HG02840 (cell line): Measurements from ENCODE around the gene GPR149.

ENCODE experiments used
- ATAC-seq: cut with Tn5 transposase; IDR thresholded peaks from one replicate; pipeline ENCODE4 v1.9.1; 2021; ENCODE audit warnings: mild to moderate bottlenecking, moderate library complexity, moderate number of reproducible peaks; ENCODE audit not compliant: unreplicated experiment, low FRiP score

The GPR149 gene

DNA sequence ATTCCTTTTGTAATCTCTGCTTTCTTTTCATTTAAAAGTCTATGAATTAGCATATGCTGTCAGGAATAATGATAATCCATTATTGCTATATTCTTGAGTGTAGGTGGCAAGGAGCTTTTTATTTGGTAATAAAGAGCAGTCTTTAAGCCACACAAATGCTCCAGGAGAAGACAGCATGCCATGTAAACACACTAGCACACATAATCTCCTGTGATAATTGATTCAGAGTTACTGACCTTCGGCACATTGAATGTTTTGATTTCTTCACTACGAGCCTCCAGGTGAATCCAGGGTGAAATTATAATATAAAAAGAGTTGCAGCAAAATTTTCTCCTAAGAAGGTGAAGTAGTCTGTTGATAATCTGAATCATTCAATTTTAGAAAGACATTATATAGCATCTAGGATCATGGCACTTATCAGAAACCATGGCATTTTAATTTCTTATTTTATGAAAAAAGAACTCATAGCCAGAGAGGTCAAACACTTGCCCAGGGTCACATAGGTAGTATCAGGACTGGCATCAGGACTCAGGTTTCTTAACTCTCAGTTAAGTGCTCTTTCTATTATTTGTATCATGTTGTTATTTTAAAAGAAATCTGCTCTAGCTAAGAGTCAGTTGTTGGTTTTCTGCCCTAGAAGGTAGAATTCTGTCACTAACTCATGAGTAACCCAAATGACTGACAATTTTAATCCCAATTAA, 84.4 kb downstream of the GPR149 start:
- no peak for ATAC-seq

DNA sequence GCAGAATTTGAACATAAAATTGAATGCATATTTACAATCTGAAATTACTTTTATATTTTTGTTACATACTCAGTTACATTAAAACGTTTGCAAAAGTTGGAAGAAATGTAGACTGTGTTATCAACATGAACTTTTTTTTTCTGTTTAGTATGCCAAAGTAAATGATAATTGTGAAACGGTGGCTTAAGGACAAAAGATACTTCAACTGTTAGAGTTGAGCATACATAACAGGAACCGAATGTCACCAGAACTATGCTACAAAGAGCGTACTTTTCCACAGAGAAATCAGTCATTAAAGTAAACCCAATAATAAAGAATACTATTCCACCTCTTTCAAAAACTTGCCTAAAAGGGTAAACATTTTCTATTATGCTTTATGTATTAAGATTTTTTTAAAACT, 91.4 kb downstream of the GPR149 start:
- no peak for ATAC-seq

DNA sequence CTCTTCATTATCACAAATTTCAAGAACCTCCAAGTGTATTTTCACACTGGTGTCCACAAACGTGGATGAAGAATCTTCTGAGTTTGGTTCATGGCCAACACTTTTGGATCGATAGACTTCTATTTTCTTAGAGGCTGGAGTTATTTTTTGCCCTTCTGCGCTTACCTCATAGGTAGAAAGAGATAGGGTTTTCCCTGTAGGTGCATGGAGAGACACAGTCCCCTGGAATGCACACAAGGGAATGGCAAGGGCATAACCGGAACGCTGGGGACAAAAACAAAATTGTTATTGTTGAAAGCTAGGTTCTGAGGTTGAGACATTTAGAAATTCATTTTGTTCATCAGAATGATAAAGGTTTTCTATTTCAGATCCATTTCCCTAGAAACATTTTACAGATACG, 92.0 kb downstream of the GPR149 start:
- no peak for ATAC-seq

DNA sequence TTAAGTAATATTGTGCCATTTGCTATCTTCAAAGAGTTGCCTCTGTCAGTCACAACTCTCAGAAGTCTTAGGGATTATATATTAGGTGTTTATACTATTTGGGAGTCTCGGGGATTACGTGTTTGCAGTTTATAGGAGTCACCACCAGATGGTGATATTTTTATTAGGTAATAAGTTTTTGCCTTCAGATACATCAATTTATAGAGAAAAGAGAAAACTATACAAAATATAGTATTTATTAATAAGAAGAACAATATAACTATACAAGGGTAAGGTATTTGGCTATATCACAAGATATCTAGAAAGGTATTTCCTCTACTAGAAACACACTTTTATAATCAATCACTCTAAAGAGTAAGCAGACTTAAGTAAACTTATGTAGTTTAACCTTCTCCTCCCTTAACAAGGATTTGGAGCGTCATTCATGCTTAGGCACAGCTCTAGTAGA, 95.0 kb downstream of the GPR149 start:
- no peak for ATAC-seq

GRCh38 chr3:154327871-154328270, 102.1 kb downstream of the GPR149 start:
- no peak for ATAC-seq

DNA sequence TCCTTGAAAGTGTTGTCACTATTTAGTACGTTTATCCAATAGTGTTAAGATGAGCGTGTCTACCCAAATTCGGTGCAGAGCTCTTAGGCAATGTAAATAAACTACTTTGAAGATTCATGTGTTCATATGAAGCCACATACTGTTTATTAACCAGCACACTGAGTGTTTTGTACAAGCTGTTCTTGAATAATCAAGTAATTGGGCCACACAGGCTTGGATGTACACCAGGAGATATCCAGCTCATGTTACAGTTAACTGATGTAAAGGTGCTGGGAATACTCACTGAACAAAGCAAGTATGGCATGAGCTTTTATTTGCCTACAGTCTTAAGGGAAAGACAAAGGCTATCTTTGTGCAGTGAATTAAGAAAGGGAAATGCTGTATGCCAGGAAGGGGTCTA, 105.1 kb downstream of the GPR149 start:
- no peak for ATAC-seq

DNA sequence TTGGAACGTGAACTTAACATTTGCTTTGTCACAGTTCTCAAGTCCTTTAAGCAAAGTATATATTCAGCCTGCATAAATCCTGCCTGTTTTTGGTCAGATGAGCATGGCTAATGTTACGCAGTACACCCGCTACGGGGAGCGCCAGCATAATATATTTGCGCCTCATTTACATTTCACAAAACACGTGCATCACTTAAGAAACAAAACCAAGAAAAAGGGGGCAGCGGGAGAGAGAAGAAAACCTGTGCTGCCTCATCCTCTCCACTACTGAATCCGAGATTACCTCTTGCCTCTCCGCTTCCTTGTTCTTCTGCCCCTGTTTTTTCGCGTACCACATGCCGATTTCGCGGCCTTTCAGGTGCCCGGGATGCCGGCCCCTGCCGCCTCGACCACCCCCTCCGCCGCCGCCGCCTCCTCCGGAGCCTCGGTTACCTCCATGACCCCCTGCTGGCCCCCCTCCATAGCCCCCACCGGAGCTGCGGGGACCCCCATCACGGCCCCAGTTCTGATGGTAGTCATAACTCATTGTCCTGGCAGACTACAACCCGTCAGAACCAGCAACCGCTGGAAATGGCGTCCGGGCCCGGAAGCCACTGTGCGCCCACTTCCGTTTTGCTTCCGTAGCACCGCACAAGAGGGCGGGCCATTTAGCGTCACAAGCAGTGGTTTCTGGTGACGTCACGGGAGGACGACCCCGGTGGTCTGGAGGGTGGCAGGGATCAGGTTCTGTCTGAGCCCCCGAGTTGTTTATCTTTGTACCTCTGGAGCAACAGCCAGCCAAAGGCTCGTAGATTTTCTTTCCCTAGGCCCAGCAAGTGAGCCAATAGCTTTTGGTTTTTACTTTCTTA, 105.9 kb downstream of the GPR149 start, which contains the start of gene DHX36:
DHX36 (minus strand) TSS at position 597 of the 848 bp plus-strand sequence; CDS start at position 526, 71 bp downstream.
- ATAC-seq, result peak; percentile 97

- no peak for ATAC-seq
Observed at GRCh38 chr3:154316974-154317767, 112.8 kb downstream of the GPR149 start.

GRCh38 chr3:154314152-154314551, 115.8 kb downstream of the GPR149 start:
- no peak for ATAC-seq

DNA sequence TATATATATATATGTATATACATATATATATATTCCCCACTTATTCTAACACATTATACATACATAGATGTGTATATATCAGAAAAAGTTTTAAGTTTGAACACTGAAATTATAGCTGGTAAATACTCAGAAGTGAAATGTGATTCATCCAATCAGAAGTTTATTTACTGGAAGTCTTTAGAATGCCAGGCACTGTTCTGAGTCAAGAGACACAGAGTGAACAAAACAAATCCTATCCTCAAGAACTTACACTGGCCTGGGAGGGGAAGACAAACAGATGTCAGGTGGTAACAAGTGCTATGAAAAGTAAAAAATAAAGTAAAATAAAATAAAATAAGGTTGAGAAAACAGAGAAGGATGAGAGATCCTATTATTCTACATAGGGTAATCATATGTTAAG, 119.2 kb downstream of the GPR149 start:
- ATAC-seq, result no peak

GRCh38 chr3:154307363-154307762, 122.6 kb downstream of the GPR149 start:
- ATAC-seq, result no peak

- ATAC-seq, result no peak
Observed at GRCh38 chr3:154304936-154305335, 125.1 kb downstream of the GPR149 start.

DNA sequence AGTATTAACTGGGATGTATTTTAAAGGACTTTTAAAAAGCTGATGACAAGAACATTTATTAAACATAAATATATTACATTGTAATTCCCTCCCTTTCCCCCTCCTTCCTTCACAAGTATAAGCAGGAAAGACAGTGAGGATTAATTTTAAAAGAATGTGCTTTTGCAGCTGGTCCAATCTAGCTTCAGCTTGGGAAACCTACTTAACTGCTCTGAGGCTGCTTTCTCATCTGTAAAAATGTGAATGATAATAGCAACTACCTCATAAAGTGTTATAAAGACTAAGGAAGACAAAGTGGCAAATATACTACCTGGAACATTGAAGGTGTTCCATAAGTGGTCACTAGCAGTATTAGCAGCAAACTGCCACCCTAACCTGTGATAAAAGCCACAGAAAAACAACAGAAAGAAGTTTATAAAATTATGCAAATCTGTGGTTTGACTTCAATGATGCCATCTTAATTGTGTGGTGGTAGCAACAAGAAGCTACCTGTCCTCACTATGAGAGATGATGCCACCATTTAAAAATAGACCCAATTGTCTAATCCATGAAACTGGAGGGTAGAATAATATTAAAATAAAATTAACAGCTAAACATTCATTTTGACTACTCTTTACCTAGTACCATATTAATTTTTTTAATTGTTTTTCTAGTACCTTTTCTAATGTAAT, 125.7 kb downstream of the GPR149 start:
- no peak for ATAC-seq

DNA sequence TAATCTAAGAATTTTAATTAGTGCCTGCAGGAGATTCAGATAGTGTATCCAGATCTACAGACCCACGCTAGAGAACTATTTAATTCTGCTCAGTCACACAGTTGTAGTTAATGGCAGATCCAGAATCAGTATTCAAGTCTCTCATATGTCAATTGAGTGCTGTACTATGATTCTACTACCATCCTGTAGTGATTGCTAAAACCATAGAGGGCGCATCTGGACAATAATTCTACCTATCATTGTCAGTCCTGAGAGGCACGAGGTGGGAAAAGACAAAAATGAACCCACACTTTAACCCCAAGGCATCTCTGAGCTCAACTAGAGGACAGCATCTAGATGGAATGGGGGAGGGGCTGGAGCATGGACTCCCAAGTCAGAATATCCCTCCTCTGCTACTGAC, 128.4 kb downstream of the GPR149 start:
- no peak for ATAC-seq

GRCh38 chr3:154294016-154294415, 136.0 kb downstream of the GPR149 start:
- ATAC-seq, result no peak

DNA sequence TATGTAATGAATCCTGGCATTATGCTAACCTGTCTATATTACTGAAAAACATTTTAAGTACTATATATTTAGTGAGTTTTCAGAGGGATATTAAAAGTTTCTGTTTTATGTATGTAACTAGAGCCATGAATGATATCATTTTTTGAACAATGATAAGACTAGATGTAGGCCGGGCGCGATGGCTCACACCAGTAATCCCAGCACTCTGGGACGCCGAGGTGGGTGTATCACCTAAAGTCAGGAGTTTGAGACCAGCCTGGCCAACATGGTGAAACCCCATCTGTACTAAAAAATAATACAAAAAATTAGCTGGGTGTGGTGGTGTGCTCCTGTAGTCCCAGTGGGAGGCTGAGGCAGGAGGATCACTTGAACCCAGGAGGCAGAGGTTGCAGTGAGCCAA, 139.8 kb downstream of the GPR149 start:
- no peak for ATAC-seq
